WTC11 (cell line): Measurements from ENCODE around the gene TMCC1.

ENCODE experiments used
- CTCF ChIP-seq: fragments of 200-600 bp; IDR thresholded peaks from 2 replicates; pipeline ENCODE4 v1.8.0; 2022; ENCODE audit warnings: antibody characterized with exemption
- E2F4 ChIP-seq: sonication (generic); formaldehyde crosslinking; IDR thresholded peaks from 2 replicates; pipeline ENCODE4 v1.8.1; 2022; ENCODE audit warnings: low read depth, mild to moderate bottlenecking, moderate library complexity, missing genetic modification reagents, borderline replicate concordance
- HMGXB4 ChIP-seq: sonication (generic); formaldehyde crosslinking; IDR thresholded peaks from 2 replicates; pipeline ENCODE4 v1.8.1; 2023; ENCODE audit warnings: mild to moderate bottlenecking, moderate library complexity, missing genetic modification reagents
- MAX ChIP-seq: sonication (generic); formaldehyde crosslinking; IDR thresholded peaks from 2 replicates; pipeline ENCODE4 v1.8.0; 2022; ENCODE audit warnings: mild to moderate bottlenecking, missing genetic modification reagents
- NFE2L1 ChIP-seq: sonication (generic); formaldehyde crosslinking; IDR thresholded peaks from 2 replicates; pipeline ENCODE4 v1.8.1; 2023; ENCODE audit warnings: missing genetic modification reagents
- ZNF219 ChIP-seq: sonication (generic); formaldehyde crosslinking; IDR thresholded peaks from 2 replicates; pipeline ENCODE4 v1.8.0; 2023; ENCODE audit warnings: missing genetic modification reagents, mild to moderate bottlenecking, borderline replicate concordance
- ZNF512 ChIP-seq: sonication (generic); formaldehyde crosslinking; IDR thresholded peaks from 2 replicates; pipeline ENCODE4 v1.8.1; 2022; ENCODE audit warnings: missing genetic modification reagents, borderline replicate concordance

- no peak for TF ChIP-seq CTCF
- TF ChIP-seq NFE2L1 (CRISPR knock-in tag), result no peak
- no peak for TF ChIP-seq ZNF512 (CRISPR knock-in tag)
- no peak for TF ChIP-seq HMGXB4 (CRISPR knock-in tag)
- TF ChIP-seq MAX (CRISPR knock-in tag), result no peak
- no peak for TF ChIP-seq ZNF219
- TF ChIP-seq E2F4 (CRISPR knock-in tag), result no peak
Measured at GRCh38 chr3:129795186-129796010, 98.1 kb downstream of the TMCC1 start.
